DMS153 (cell line): ENCODE data around the gene FOXD3.
A peak's percentile ranks its signal among the peaks of the same experiment; 100 is the strongest.

ENCODE experiments used
- DNase-seq: peaks from one replicate; lab custom pipeline; 2025; lab: John Stamatoyannopoulos, UW

FOXD3 gene

DNA sequence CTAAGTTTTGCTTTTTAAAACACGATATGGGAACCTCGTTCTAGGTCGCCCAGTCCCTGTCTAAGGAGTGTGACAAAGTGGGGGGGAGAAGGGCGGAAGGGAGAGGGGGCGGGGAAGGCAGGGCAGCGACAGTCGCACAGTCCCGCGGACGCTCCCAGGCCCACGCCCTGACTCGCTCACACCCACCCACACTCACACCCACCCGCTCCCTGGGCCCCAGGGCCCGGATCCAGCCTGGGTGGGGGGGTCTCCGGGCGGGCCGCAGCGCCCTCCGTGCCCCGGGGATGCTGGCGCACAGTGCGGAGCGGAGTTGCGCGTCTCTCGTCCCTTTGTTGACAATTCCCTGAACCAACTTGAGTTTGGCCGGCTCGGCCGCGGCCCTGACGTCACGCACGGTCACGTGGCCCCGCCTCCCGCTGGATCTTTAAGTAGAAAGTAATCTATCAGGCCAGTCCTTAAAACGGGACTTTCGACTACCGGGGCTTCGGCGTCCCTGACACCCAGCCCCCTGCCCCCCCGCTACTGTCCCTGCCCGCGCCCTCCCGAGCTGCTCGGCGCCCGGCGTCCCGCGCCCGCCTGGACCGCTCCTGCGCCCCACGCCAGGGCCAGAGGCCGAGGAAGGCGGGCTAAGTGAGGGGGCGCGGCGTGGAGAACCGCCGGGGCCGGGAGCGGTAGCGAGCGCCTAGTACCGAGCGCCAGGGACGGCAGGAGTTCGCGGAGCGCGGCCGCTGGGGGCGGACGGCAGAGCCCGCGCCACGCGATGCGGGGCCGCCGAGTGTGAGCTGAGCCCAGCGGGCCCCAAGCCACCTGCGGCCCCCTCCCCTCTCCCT lies at the start of gene FOXD3:
Gene FOXD3, plus strand, starts transcription at position 454 of the 830 bp plus-strand sequence. CDS start 492 bp downstream, outside the sequence.
- DNase-seq, result peak; percentile 65

DNA sequence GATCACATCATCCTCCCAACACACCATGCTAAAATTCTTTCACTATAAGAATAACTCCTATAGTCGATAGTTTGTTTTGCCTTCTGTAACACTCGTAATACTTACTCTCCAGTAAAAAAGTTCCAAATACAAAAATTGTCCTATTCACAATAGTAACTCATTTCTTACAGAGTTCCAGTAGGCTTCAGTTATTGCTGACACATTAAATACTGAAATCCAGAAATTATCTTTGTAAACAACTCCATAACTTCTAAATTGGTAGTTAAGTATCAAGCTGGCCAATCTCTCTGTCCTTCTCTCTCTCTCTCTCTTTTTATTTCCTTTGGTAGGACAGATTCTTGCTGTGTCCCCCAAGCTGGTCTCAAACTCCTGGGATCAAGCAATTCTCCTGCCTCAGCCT lies 49.6 kb upstream of the FOXD3 start:
- no peak for DNase-seq

DNA sequence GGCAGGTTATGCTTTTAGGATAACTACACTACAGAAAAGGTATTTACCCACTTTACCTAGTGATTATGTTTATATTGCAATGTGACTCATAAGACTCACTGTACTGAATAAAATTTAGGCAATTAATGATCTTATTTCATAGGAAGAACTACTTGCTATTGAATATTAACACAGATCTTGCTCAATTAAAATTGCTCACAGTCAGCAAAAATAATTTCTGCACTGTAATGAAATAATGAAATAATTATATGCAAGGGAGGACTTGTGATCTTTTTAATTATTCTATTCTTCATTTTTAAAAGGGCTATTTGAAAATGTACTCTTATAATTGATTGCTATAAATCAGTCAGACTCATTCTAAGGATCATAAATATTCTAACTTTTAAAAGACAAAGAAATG lies 48.0 kb upstream of the FOXD3 start:
- no peak for DNase-seq

DNA sequence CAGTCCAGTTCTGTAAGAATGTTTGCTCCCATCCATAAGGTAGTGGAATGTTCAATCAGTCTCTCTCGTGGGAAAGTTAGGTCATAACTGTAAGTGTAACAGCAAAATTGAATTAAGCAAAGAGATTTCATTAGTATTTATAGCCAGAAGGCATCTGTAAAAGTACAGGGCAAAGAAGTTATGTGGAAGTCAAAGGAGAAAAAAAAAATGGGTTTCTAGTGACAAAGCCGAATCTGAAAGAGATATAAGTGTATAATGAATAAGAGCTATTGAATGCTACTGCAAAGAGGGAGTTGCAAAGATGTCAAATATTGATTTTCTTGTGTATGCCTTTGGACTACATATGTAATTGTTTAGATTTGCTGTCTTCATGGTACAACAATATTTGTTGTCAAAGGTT lies 47.4 kb upstream of the FOXD3 start:
- DNase-seq, result no peak

DNA sequence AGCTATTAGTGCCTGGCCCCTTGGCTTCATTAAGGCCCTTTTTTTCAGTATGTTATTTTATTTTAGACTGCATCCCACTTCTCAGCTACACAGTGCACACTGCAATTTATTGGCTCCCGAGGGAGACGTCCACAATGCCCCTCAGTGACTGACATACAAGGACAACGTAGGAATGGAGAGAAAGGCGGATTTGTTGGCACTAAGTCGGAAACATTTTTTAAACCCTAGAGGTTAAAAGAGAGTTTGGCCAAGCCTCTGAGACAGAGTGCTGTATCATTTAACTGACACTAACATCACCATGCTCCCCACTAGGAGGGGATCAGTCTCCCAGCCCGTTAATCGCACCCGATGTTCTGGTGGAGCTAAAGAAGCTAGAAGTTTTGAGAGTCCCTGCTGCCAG lies 45.7 kb upstream of the FOXD3 start:
- DNase-seq, result no peak

DNA sequence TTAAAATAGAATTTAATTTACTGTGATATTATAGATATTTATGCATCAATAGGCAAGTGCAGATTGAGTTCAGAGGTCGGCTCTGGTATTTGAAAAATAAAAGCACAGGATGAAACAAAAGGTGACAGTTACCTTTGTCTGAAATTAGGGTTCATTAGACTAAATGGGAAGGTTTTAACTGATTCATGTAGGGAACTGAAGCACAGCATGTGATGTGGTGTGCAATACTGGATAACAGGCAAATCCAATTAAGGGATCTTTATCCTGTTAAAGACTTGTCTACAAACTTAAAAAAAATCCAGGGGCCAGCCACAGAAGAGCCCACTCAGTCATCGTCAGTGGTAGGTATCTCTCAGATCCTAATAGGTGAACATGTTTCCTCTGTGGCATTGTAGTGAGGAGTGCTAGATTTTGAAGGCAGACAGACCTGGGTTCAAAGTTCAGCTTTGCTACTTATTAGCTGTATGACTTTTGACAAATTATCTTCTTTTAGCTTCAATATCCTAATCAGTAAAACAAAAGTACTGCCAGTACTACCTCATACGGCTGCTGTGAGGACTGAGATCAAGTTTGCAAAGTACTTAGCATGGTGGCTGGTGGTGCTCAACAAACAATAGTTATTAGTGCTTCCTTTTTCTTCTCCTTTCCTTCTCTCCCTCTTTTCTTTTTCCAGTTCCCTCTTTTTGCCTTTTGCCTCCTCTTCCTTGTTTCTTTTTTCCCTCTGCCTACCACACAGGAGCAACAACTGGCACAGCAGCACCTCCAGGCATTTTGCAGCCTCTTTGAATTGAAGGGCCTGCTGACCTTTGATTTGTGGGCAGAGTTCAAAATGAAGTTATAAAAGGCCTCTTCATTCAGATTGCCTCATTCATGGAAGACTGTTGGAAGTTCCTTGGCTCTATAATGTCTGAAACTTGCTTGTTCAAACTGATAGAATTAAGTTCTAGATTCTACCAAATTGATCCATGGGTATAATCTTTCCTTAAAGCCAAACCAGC lies 44.9 kb upstream of the FOXD3 start:
- no peak for DNase-seq

DNA sequence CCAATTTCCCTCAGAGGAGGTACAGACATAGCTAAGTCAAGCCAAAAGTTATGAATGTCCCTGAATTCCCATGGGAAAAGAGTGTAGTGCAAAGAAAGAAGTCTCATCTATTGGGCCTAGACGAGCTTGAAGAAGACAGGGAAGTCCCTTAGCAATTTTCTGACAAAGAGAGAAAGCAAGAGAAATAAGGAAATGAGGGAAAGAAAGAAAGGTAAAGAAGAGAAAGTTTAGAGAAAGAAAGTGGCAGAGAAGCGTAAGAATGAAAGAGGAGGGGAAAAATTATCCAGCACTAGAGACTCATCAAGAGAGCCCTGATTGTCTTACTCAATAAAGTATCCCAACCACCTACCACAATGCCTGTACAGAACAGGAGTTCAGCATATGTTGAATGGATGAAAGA lies 40.6 kb upstream of the FOXD3 start:
- DNase-seq, result no peak

DNA sequence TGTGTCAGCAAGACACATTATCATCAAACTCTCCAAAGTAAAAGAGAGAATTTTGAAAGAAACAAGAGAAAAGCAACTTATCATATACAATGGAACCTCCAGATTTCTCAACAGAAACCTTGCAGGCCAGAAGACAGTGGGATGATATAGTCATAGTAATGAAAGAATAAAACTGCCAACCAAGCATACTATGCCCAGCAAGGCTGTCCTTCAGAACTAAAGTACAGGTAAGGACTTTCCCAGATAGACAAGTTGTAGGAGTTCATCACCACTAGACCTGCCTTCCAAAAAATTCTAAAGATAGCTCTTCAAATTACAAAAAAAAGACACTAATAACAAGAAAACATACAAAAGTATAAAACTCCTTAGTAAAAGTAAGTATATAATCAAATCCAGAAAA lies 33.2 kb upstream of the FOXD3 start:
- no peak for DNase-seq

DNA sequence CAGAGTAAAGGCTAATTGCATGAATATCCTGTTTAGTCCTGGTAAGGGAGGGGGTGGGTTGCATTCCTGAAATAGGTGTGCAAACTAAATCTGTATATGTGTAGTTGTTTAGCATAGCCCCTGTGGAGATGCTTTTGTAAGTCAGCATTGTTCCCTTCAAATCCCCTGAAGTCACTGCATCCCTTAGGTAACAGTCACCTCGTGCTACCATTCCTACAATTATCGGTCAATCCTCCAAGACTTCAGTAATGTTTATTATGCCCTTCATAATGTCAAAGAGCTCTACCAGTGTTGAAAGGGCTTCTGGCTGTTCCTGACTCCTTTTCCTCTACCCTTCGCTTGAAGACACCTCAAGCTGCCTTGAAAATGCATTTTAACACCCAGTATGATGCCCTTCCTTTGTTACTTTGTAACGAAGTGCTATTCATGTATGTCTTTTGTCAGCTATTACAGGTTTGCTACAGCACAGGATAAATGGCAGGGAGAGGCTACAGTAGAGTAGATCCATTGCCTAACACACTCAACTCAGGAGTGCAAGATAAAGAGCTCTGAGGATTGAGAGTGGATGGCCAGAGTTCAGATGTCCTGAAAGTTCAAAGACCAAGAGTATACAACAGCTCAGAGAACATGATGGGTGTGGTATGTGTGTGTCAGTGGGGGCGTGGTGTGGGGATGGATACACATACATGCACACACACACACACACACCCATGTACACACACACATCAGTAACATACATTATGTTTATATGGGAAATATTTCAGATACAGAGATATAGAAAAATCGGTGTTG lies 27.4 kb upstream of the FOXD3 start:
- no peak for DNase-seq

DNA sequence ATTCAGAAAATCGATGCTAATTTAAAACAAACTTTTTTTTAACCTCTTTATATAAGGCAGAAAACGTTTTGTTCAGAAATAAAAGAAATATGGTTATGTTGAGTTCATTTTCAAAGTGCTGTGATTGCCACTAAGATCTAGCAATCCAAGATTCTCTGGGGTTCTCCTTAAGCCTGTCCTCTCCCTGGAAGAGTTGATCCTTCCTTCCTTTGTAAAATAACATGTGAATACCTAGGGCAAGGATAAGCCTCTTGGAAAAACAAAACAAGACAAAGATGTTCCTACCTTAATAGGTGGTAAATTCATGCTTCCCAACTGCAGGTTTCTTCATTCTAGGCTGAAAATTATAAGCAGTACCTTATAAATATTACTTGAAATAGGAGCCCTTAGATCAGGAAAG lies 18.0 kb upstream of the FOXD3 start:
- no peak for DNase-seq

DNA sequence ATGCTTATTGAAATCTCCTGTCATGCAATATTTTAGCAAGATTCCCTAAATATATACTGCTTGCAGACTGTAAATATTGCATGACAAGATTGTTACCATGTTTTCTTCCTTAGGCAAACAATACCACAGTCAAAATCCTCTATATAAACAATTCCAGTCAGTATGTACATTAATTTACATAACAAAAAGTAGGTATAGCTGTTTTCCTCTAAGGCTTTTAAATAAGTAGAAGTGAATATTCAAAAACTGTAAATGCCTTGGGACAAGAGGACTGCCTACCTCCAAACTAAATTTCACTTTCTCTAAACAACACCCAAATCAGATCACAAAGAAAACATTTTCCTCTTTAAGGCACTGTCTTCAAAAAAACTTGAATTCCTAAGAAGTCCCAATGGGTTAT lies 17.3 kb upstream of the FOXD3 start:
- DNase-seq, result no peak

DNA sequence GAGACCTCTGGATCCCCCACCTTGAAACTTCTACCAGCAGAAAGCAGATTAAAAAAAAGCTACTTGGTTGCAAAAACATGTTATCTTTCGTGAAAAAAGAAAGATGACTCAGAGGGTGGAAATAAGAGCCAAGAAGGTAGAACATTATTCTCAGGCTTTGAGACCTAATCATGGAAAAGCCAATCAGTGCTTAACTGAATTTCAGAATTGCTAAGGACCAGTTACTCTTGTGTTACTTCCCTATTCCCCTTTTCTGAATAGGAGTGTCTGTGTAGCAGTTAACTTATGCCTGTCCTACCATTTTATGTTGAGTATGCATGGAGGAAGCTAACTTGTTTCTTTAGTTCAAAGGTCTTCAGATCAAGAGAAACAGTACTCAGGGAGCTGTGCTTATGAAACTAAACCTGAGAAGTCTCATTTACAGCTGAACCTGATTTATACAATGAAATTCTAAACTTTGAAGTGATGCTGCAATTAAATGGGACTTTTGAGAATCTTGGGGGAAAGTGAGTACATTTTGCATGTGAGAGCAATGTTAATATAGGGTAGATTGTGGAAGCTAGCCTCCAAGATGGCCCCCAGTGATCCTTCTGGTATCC lies 15.1 kb upstream of the FOXD3 start:
- DNase-seq, result no peak

DNA sequence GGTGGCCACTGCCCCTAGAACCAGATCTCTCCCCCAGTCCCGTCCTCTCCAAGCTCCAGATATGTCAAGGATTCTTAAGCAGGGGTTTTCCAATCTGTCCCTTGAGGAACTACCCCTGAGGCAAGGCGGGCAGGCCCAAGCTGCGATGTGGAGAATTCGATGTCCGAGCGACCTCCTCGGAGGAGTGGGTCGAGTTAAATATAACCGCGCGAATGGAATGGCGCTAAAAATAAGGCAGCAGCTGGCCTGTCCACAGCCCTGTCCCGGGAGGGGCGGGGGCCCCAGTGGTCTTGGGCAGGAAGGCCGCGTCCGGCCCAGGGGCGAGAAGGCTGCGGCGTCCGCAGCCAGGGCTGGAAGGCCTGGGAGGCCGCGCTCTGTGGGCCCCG lies 5.8 kb upstream of the FOXD3 start:
- no peak for DNase-seq

DNA sequence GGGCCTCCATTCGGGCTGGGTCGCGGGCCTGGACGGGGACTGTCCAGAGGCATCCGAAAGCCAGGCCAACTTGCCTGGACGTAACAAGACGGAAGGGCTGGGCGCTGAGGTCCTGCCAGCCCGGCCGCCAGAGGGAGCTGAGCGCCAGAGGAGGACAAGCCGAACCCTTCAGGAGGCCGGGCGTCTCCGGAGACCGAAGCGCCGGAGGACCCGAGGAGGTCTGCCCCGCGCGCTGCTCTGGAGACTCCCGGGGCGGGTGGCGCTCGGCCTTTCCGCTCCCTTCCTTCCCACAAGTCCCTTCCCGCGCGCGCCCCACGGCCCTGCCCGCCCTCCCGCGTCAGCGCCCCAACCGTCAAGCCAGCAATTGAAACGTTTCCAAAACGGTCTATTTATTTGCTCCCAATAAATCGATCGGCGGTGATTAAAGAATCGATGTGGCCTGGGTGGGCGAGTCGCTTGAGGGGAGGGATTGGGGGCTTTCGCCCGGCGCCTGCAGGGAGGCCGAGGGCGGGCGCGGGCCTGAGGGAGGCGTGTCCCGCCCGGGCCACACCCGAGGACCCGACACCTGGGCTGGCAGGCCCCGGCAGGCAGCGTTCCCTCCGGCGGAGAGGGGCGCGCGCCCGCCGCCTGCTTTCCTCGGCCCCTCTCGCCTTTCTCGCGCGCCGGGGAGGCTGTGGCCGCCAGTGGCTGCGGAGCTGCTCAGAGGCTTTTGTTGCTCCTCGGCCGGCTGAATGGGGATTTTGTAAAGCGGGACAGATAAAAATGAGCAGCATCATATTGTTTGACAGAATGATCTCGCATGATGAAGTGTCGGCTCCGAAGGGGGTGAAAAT lies 5.2 kb upstream of the FOXD3 start:
- peak; percentile 76 for DNase-seq

DNA sequence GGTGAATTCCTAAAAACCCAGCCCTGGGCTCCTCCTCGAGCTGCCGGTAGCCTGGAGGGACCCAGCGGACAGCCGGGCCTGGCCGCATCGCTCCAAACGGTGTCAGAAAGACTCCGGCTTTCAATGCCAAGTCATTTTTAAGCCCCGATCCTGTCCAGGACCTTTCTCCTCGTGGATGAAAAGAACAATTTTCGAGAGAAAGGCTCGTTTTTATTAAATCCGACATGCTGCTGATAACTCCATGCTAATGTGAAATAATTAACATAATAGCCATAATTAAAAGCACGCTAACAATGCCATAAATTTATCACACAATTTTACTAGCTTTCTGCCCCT lies 4.6 kb upstream of the FOXD3 start:
- no peak for DNase-seq

DNA sequence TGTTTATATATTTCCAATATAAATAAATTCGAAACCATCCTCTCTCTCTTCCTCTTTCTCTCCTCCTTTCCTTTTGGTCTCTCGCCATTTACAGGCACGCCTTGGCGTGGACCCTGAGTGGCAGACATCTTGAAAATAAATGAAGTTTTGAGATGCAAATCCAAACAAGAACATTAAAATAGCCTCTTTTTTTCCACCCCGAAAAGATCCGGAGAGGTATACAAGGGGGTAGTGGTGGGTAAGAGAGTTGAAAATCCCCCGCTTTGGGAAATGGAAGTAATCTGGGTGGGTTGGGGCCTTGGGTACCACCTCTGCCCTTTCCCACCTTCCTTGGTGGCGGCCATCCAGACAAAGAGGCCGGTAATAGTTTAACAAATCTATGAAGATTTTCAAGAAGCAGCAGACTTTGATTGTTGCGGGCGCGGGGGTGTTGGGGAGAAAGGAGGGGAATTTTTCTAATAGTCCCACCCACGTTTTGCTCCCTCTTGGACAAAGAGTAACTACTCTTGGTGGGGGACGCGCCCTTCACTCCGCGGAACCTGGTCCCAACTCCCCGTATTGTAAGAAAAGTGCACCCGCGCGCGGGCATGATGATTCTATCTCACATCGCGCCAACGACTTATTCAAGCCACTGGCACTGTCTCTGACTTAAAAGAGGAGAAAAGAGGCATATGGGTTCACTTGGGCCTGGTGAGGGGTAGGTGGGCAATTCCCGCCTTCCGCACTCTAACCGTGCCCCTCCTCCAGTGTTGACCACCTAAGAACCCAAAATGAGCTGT lies 4.0 kb upstream of the FOXD3 start:
- no peak for DNase-seq

DNA sequence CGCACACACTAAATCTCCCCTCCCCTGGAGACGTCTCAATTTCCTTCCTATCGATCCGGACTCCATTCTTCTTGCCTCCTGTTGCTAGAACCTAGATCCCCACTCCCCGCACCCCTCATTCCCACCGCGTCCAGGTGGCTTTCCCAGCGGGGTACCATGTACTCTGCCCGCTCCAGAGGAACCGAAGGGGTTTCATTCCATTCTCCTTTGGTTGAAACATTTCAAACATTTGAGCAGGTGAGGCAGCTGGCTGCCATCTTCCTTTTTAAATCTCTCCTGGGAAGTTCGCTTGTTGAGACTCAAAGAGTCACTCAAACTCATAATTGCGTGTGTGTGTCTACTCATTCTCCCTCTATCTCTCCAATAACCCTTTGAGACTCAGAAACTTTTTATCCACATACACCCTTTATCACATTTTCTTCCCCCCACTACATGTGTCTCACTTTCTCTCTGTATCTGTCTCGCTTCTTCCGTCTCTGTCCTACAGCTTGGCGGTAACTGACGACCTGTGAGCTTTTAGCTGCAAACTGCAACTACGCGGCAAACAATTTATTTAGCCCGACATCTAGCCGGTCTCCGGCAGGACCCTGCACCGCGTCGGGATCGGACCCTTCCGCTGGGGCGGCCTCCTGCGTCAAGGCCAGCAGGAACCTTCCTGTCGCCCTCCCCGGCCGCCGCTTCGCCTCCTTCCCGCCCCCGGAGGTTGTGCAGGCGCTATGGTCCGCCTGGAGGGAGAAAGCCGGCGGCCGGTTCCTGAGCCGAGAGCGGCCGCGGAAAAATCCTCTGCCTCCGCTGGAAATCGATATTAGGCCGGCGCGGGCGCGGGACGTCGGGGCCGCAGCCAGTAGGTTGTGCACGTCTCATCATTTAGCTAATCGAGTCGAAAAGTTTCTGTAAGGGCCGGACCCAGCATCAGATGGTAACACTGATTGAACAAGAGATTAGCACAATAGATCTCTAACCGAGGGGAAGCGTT lies 3.0 kb upstream of the FOXD3 start:
- DNase-seq, result no peak

DNA sequence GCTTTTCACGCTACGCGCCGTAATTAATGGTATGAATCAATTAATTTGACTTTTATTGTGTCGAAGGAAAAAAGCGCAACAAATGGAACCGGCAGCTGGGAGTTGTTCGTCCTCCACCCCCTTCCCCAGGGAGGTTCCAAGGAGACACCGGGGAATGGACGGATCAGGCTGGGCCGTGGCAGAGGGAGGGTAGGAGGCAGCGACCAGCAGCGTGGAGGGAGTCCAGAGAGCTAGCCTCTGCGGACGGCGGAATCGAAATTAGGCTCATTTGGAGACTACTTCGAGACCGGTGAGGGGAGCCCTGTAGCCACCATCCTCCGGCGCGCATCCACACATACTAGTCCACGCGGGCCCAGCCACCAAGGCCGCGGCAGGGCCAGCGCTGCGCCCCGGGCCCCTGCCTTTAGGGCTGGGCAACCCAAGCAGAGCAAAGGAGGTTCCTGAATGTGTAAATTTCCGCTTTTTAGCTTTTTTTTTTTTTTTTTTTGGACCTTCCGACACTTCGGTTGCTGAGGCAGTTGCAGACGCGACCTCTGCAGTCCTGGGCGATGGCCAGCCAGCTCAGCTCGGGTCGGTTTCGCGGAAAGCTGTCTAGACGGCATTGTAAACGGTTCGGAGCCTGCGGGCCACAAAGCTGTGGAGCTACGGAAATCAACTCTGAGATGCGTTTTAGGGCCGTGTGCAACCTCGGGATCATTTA lies 2.2 kb upstream of the FOXD3 start:
- no peak for DNase-seq
